ENCODE measurements around the gene LNPEP.

The LNPEP gene

GRCh38 chr5:96969366-96969765 is 33.5 kb downstream of the LNPEP start:
- no peaks in the 10 kb centered on the region for H3K27me3 ChIP-seq (ENCODE audit: control insufficient read depth, insufficient read depth, low read length)
- H3K4me3 ChIP-seq (ENCODE audit: low read length), result no peak overlapping the region
- peak overlapping the region; percentile 20 for H3K27ac ChIP-seq (ENCODE audit: low read depth, low read length)
- no peak overlapping the region for H3K9ac ChIP-seq (ENCODE audit: low read length)
- peaks cover 17% of the 10 kb centered on the region for H3K4me1 ChIP-seq (ENCODE audit: control insufficient read depth, insufficient read depth, low read length)
- H3K36me3 ChIP-seq (ENCODE audit: control insufficient read depth, insufficient read depth, low read length), result no peaks in the 10 kb centered on the region

GRCh38 chr5:96972599-96973334 is 36.9 kb downstream of the LNPEP start:
- Histone ChIP-seq H3K9ac (ENCODE audit: low read length) (no peak overlapping the region), H3K4me1 (ENCODE audit: control insufficient read depth, insufficient read depth, low read length) (peaks cover 17% of the 10 kb centered on the region), H3K4me3 (ENCODE audit: low read length) (no peak overlapping the region)

GRCh38 chr5:96973532-96974401 is 37.9 kb downstream of the LNPEP start:
- Histone ChIP-seq H3K4me1 (ENCODE audit: control insufficient read depth, insufficient read depth, low read length) (peaks cover 7% of the 10 kb centered on the region), H3K27me3 (ENCODE audit: control insufficient read depth, insufficient read depth, low read length) (no peaks in the 10 kb centered on the region), H3K9ac (ENCODE audit: low read length) (no peak overlapping the region), H3K36me3 (ENCODE audit: control insufficient read depth, insufficient read depth, low read length) (no peaks in the 10 kb centered on the region), H3K27ac (ENCODE audit: low read depth, low read length) (no peak overlapping the region), H3K4me3 (ENCODE audit: low read length) (no peak overlapping the region)

More at GRCh38 chr5:96972599-96973334, 36.9 kb downstream of the LNPEP start:
- H3K27ac ChIP-seq (ENCODE audit: low read depth, low read length), result no peak overlapping the region
- H3K36me3 ChIP-seq (ENCODE audit: control insufficient read depth, insufficient read depth, low read length), result no peaks in the 10 kb centered on the region
- H3K27me3 ChIP-seq (ENCODE audit: control insufficient read depth, insufficient read depth, low read length), result no peaks in the 10 kb centered on the region

- H3K4me1 ChIP-seq (ENCODE audit: control insufficient read depth, insufficient read depth, low read length), result no peaks in the 10 kb centered on the region
- H3K4me3 ChIP-seq (ENCODE audit: low read length), result no peak overlapping the region
- H3K27me3 ChIP-seq (ENCODE audit: control insufficient read depth, insufficient read depth, low read length), result no peaks in the 10 kb centered on the region
- no peak overlapping the region for H3K9ac ChIP-seq (ENCODE audit: low read length)
- no peak overlapping the region for H3K27ac ChIP-seq (ENCODE audit: low read depth, low read length)
- peaks cover 6% of the 10 kb centered on the region for H3K36me3 ChIP-seq (ENCODE audit: control insufficient read depth, insufficient read depth, low read length)
Observed at GRCh38 chr5:96975656-96976055, 39.8 kb downstream of the LNPEP start.

- Histone ChIP-seq H3K4me3 (ENCODE audit: low read length) (no peak overlapping the region), H3K9ac (ENCODE audit: low read length) (no peak overlapping the region), H3K27ac (ENCODE audit: low read depth, low read length) (no peak overlapping the region), H3K36me3 (ENCODE audit: control insufficient read depth, insufficient read depth, low read length) (peaks cover 6% of the 10 kb centered on the region), H3K27me3 (ENCODE audit: control insufficient read depth, insufficient read depth, low read length) (no peaks in the 10 kb centered on the region), H3K4me1 (ENCODE audit: control insufficient read depth, insufficient read depth, low read length) (no peaks in the 10 kb centered on the region)
Observed at GRCh38 chr5:96977228-96977627, 41.3 kb downstream of the LNPEP start.

- no peak overlapping the region for H3K4me3 ChIP-seq (ENCODE audit: low read length)
- H3K4me1 ChIP-seq (ENCODE audit: control insufficient read depth, insufficient read depth, low read length), result no peaks in the 10 kb centered on the region
- peaks cover 6% of the 10 kb centered on the region for H3K36me3 ChIP-seq (ENCODE audit: control insufficient read depth, insufficient read depth, low read length)
- no peaks in the 10 kb centered on the region for H3K27me3 ChIP-seq (ENCODE audit: control insufficient read depth, insufficient read depth, low read length)
- H3K27ac ChIP-seq (ENCODE audit: low read depth, low read length), result no peak overlapping the region
- H3K9ac ChIP-seq (ENCODE audit: low read length), result no peak overlapping the region
Observed at GRCh38 chr5:96978812-96979449, 43.1 kb downstream of the LNPEP start.

GRCh38 chr5:96984506-96985192 is 48.8 kb downstream of the LNPEP start:
- Histone ChIP-seq H3K27me3 (ENCODE audit: control insufficient read depth, insufficient read depth, low read length) (no peaks in the 10 kb centered on the region), H3K27ac (ENCODE audit: low read depth, low read length) (peak overlapping the region; percentile 22), H3K36me3 (ENCODE audit: control insufficient read depth, insufficient read depth, low read length) (peaks cover 3% of the 10 kb centered on the region), H3K9ac (ENCODE audit: low read length) (no peak overlapping the region), H3K4me3 (ENCODE audit: low read length) (no peak overlapping the region), H3K4me1 (ENCODE audit: control insufficient read depth, insufficient read depth, low read length) (peaks cover 4% of the 10 kb centered on the region)

GRCh38 chr5:96986450-96986849 is 50.6 kb downstream of the LNPEP start:
- Histone ChIP-seq H3K9ac (ENCODE audit: low read length) (no peak overlapping the region), H3K27me3 (ENCODE audit: control insufficient read depth, insufficient read depth, low read length) (no peaks in the 10 kb centered on the region), H3K36me3 (ENCODE audit: control insufficient read depth, insufficient read depth, low read length) (peaks cover 5% of the 10 kb centered on the region)

GRCh38 chr5:96990102-96990501 is 54.2 kb downstream of the LNPEP start:
- H3K9ac ChIP-seq (ENCODE audit: low read length), result no peak overlapping the region
- H3K36me3 ChIP-seq (ENCODE audit: control insufficient read depth, insufficient read depth, low read length), result peaks cover 11% of the 10 kb centered on the region

More at GRCh38 chr5:96986450-96986849, 50.6 kb downstream of the LNPEP start:
- H3K4me1 ChIP-seq (ENCODE audit: control insufficient read depth, insufficient read depth, low read length), result peaks cover 4% of the 10 kb centered on the region
- H3K4me3 ChIP-seq (ENCODE audit: low read length), result no peak overlapping the region
- no peak overlapping the region for H3K27ac ChIP-seq (ENCODE audit: low read depth, low read length)

GRCh38 chr5:96991708-96992107 is 55.8 kb downstream of the LNPEP start:
- no peak overlapping the region for H3K4me3 ChIP-seq (ENCODE audit: low read length)
- H3K9ac ChIP-seq (ENCODE audit: low read length), result no peak overlapping the region
- H3K36me3 ChIP-seq (ENCODE audit: control insufficient read depth, insufficient read depth, low read length), result peaks cover 11% of the 10 kb centered on the region
- H3K4me1 ChIP-seq (ENCODE audit: control insufficient read depth, insufficient read depth, low read length), result no peaks in the 10 kb centered on the region
- no peaks in the 10 kb centered on the region for H3K27me3 ChIP-seq (ENCODE audit: control insufficient read depth, insufficient read depth, low read length)
- H3K27ac ChIP-seq (ENCODE audit: low read depth, low read length), result no peak overlapping the region

More at GRCh38 chr5:96990102-96990501, 54.2 kb downstream of the LNPEP start:
- Histone ChIP-seq H3K27me3 (ENCODE audit: control insufficient read depth, insufficient read depth, low read length) (no peaks in the 10 kb centered on the region), H3K4me3 (ENCODE audit: low read length) (no peak overlapping the region), H3K4me1 (ENCODE audit: control insufficient read depth, insufficient read depth, low read length) (no peaks in the 10 kb centered on the region), H3K27ac (ENCODE audit: low read depth, low read length) (no peak overlapping the region)

- Histone ChIP-seq H3K4me1 (ENCODE audit: control insufficient read depth, insufficient read depth, low read length) (no peaks in the 10 kb centered on the region), H3K9ac (ENCODE audit: low read length) (no peak overlapping the region), H3K4me3 (ENCODE audit: low read length) (no peak overlapping the region), H3K27me3 (ENCODE audit: control insufficient read depth, insufficient read depth, low read length) (no peaks in the 10 kb centered on the region), H3K27ac (ENCODE audit: low read depth, low read length) (no peak overlapping the region), H3K36me3 (ENCODE audit: control insufficient read depth, insufficient read depth, low read length) (peaks cover 13% of the 10 kb centered on the region)
Observed at GRCh38 chr5:96993760-96994159, 57.9 kb downstream of the LNPEP start.

GRCh38 chr5:96994493-96994892 is 58.6 kb downstream of the LNPEP start:
- Histone ChIP-seq H3K4me1 (ENCODE audit: control insufficient read depth, insufficient read depth, low read length) (no peaks in the 10 kb centered on the region), H3K36me3 (ENCODE audit: control insufficient read depth, insufficient read depth, low read length) (peaks cover 14% of the 10 kb centered on the region), H3K4me3 (ENCODE audit: low read length) (no peak overlapping the region), H3K27me3 (ENCODE audit: control insufficient read depth, insufficient read depth, low read length) (no peaks in the 10 kb centered on the region), H3K9ac (ENCODE audit: low read length) (no peak overlapping the region), H3K27ac (ENCODE audit: low read depth, low read length) (no peak overlapping the region)
